ENCODE results near the gene DCN. TPM values are rescaled to one million over a fixed set of nuclear protein-coding genes. Genes with fewer than 3 reads are reported as not detected.

The DCN gene
- total RNA-seq, 1 experiment from 2014 or later: not detected

Other genes starting within 250 kb of the DCN start
- not detected in 2 replicates for gene CCER1, start 227.6 kb downstream of the DCN start, total RNA-seq (2014; rRNA removed; shearing (Covaris generic))
- gene EPYC, start 177.8 kb downstream of the DCN start, total RNA-seq (2014; rRNA removed; shearing (Covaris generic)): not detected in 2 replicates
- gene KERA, start 124.8 kb downstream of the DCN start, total RNA-seq (2014; rRNA removed; shearing (Covaris generic)): not detected in 2 replicates
- not detected in 2 replicates for gene LUM, start 71.3 kb downstream of the DCN start, total RNA-seq (2014; rRNA removed; shearing (Covaris generic))